Body of pancreas (tissue), 4 donors: Measurements from ENCODE around the gene PCDHB9. TPM values are rescaled to one million over a fixed set of nuclear protein-coding genes. Genes with fewer than 3 reads are reported as not detected.
"Not testable (repeated sequence)": the region's sequence is repeated elsewhere in the genome, so short reads cannot be mapped to it uniquely, and the experiment has no call there.

Experiments used
- ATAC-seq: fragments of 150-250 bp; one replicate; pipeline ENCODE4 v1.9.1; 2016
- DNase-seq, 4 donors: peaks; one replicate each; pipeline ENCODE4 v3.0.0-alpha.2; 2019
- H3K27ac ChIP-seq, 4 donors: fragments of 200-600 bp; sonication (generic); 1 replicate in 3 of 4; 2 replicates in 1 of 4; pipeline versions ENCODE4 v1.5.1 to v1.6.1; 2016 to 2019; ENCODE audit warnings: mild to moderate bottlenecking in 1 of 4, mixed read lengths in 1 of 4, moderate library complexity in 1 of 4
- H3K27me3 ChIP-seq, 2 donors: fragments of 200-600 bp; sonication (generic); one replicate each; pipeline ENCODE4 v1.6.0; 2016; ENCODE audit warnings: mild to moderate bottlenecking in 1 of 2
- H3K36me3 ChIP-seq, 2 donors: fragments of 200-600 bp; sonication (generic); replicated peaks in 1 of 2; 2 replicates each; pipeline ENCODE4 v1.5.1; 2016; ENCODE audit warnings: low read depth in 2 of 2; ENCODE audit not compliant: insufficient read depth in 1 of 2
- H3K4me1 ChIP-seq: fragments of 200-600 bp; sonication (generic); one replicate; pipeline ENCODE4 v1.6.0; 2016
- H3K4me3 ChIP-seq, 2 donors: fragments of 200-600 bp; sonication (generic); 1 replicate in 1 of 2; 2 replicates in 1 of 2; pipeline ENCODE4 v1.5.1; 2016 to 2019
- H3K9me3 ChIP-seq, 3 donors: fragments of 200-600 bp; sonication (generic); 1 replicate in 2 of 3; 2 replicates in 1 of 3; pipeline ENCODE4 v1.5.1; 2016
- CTCF ChIP-seq, 7 experiments: fragments of 450-650 bp in 4 of 7; fragments of 200-600 bp in 3 of 7; sonication (generic) in 3 of 7; IDR thresholded peaks; one replicate each; pipeline ENCODE4 v1.5.1; 2016 to 2019; ENCODE audit warnings: antibody characterized with exemption in 7 of 7
- POLR2A ChIP-seq, 3 donors: fragments of 450-650 bp; IDR thresholded peaks; one replicate each; pipeline ENCODE4 v1.6.1; 2016; ENCODE audit warnings: antibody characterized with exemption in 3 of 3, mild to moderate bottlenecking in 2 of 3
- WGBS, 2 donors: methylation state at CpG; one replicate each; pipeline ENCODE4 v1.1.5; 2017; 5-methylcytosine and 5-hydroxymethylcytosine counted together
- intact Hi-C: fragments of 100-400 bp; cut with DNase I; formaldehyde crosslinking; loops from one replicate; pipeline ENCODE4 v1.15.1; 2023
- total RNA-seq, 2 donors: library from RNA; depleted of rRNA; stranded (reverse); fragments of >200 nt; gene quantifications; one replicate each; pipeline ENCODE4 v1.1.0, GENCODE V29; 2016

The PCDHB9 gene
- total RNA-seq, 2 donors from 2014 or later, result 0.78 to 19.8 TPM

- H3K4me3 ChIP-seq, result no peak overlapping the region
- H3K9me3 ChIP-seq, result peaks cover 0 to 41% (median 1%) of the 10 kb centered on the region in 3 donors
Measured at GRCh38 chr5:141155540-141156374, 31.2 kb upstream of the PCDHB9 start.

GRCh38 chr5:141157356-141157755 lies 29.6 kb upstream of the PCDHB9 start:
- H3K4me3 ChIP-seq, ATAC-seq, DNase-seq, H3K27me3 ChIP-seq, intact Hi-C loops, H3K36me3 ChIP-seq, H3K27ac ChIP-seq, H3K4me1 ChIP-seq: not testable (repeated sequence)
- 29% methylated on average over 4 to 32 of the region's 38 CpGs for whole genome bisulfite sequencing, 2 donors
- peaks cover 0 to 25% (median 0%) of the 10 kb centered on the region in 3 donors for H3K9me3 ChIP-seq

More at GRCh38 chr5:141155540-141156374, 31.2 kb upstream of the PCDHB9 start:
- TF ChIP-seq POLR2A (IDR thresholded peaks at IDR 0.05), result no peak
- TF ChIP-seq CTCF (IDR thresholded peaks at IDR 0.05), result no peak
- 18 to 39% methylated on average over 21 of the region's 21 CpGs for WGBS, 2 donors
- ATAC-seq (no peak), DNase-seq (no peak)
- Histone ChIP-seq H3K27ac (no peak overlapping the region), H3K4me1 (no peaks in the 10 kb centered on the region), H3K27me3 (no peaks in the 10 kb centered on the region), H3K36me3 (no peaks in the 10 kb centered on the region)
- intact Hi-C loops, result no loop called here

- intact Hi-C loops, H3K4me3 ChIP-seq, H3K27me3 ChIP-seq, H3K36me3 ChIP-seq, DNase-seq, H3K4me1 ChIP-seq, H3K27ac ChIP-seq, ATAC-seq: not testable (repeated sequence)
- peaks cover 0 to 24% (median 0%) of the 10 kb centered on the region in 3 donors for H3K9me3 ChIP-seq
- 21 to 73% methylated on average over 3 to 22 of the region's 28 CpGs for WGBS, 2 donors
Measured at GRCh38 chr5:141157901-141158300, 29.1 kb upstream of the PCDHB9 start.

GRCh38 chr5:141172381-141173204 lies 14.4 kb upstream of the PCDHB9 start, which contains the start of gene PCDHB7:
PCDHB7 (plus strand) TSS chr5:141172644; CDS start chr5:141172836, 192 bp downstream.
- WGBS, 2 donors, result 17 to 35% methylated on average over 20 of the region's 20 CpGs
- Histone ChIP-seq H3K9me3 (peaks cover 0 to 33% (median 10%) of the 10 kb centered on the region in 3 donors), H3K36me3 (no peaks in the 10 kb centered on the region), H3K27me3 (peaks cover 0 to 4% of the 10 kb centered on the region in 2 donors), H3K27ac (no peak within 1 kb of the TSS), H3K4me1 (no peaks in the 10 kb centered on the region), H3K4me3 (no peak within 1 kb of the TSS)
- intact Hi-C loops, result no loop called here
- TF ChIP-seq CTCF (IDR thresholded peaks at IDR 0.05) (peak in 3 of 7 experiments; percentile 13 to 29 (median 15)), POLR2A (IDR thresholded peaks at IDR 0.05) (no peak)
- ATAC-seq (no peak), DNase-seq (no peak)

- H3K27ac ChIP-seq, ATAC-seq, H3K27me3 ChIP-seq, intact Hi-C loops, H3K36me3 ChIP-seq, H3K4me1 ChIP-seq, H3K4me3 ChIP-seq, DNase-seq: not testable (repeated sequence)
- H3K9me3 ChIP-seq, result peaks cover 0 to 48% (median 10%) of the 10 kb centered on the region in 3 donors
- 30 to 42% methylated on average over 45 to 79 of the region's 79 CpGs for WGBS, 2 donors
Measured at GRCh38 chr5:141174291-141175104, 12.5 kb upstream of the PCDHB9 start.
